ENCODE results near the gene TRPV6.

TRPV6 gene

DNA sequence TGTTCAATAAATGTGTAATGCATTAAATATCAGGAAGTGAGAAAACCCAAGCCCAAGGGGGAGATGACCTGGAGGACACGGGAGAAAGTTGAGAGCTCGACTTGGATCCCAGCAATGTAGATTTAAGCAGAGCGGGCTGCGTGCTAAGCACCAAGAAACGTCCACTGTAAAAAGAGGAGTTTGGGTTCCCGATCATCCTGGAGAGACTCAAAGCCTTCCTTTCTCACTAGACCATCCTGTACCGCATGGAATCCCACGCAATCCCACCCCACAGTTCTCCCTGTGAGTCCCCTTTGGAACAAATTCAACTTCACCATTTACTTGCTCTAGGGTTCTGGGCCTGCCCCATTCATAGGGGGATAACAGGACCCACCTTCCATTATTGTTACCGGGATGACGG lies 2.4 kb downstream of the TRPV6 start:
- no peak for TF ChIP-seq ZNF274 (IDR thresholded peaks at IDR 0.05; ENCODE audit: low read depth, low read length)
- H3K4me3 ChIP-seq (ENCODE audit: low read length) = no peak overlapping the region

DNA sequence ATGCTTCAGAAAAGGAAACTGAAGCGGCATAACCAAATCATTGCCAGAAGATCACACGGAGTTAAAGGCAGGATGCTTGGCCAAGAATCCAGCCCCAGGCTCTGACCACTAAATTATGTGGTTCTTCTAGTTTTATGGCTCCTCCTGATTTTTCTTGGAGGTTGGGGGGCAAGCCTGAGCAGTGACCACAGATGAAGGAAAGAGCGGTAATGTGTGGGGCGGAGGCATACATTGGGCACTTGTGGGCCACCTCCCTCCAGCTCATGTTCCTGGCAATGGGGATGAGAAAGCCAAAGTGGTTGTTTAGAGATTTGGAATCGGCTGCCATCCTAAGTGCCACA lies 3.2 kb downstream of the TRPV6 start:
- no peak overlapping the region for H3K4me3 ChIP-seq (ENCODE audit: low read length)
- TF ChIP-seq ZNF274 (IDR thresholded peaks at IDR 0.05; ENCODE audit: low read depth, low read length) = no peak

DNA sequence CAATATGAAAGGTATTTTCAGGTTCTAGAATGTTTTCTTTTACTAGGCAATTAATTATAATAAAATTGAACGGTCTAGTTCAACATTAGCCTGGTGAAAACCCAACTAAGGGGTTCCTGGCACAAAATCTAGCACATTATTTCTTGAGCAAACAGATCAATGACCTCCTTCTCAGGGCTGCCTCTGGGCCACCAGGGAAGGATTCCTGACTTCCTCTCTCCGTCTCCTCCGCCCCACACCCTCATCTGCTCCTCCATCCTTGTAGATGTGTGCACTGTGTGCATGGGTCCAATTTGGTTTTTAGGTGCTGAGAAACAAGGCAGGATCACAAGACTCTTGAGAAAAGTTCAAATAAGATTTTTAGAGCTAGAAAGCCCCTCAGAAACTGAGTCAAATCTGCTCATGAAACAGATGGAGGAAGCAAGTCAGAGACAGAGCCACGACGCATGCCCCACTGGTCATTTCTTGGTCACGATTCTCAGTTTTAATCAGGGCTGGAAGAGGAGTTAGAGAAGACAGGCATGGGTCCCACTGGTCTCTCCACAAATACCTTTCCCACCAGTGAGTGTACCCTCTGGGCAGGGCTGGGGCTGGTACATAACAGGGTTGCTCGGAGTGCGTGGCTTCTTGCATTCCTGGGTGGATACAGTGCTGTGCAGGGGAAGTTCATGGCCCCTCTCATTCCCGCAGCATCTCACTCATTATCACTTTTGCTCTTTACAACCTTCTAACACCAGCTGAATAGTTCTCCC lies 3.8 kb downstream of the TRPV6 start:
- H3K4me3 ChIP-seq (ENCODE audit: low read length) = no peak overlapping the region
- TF ChIP-seq ZNF274 (IDR thresholded peaks at IDR 0.05; ENCODE audit: low read depth, low read length) = no peak

DNA sequence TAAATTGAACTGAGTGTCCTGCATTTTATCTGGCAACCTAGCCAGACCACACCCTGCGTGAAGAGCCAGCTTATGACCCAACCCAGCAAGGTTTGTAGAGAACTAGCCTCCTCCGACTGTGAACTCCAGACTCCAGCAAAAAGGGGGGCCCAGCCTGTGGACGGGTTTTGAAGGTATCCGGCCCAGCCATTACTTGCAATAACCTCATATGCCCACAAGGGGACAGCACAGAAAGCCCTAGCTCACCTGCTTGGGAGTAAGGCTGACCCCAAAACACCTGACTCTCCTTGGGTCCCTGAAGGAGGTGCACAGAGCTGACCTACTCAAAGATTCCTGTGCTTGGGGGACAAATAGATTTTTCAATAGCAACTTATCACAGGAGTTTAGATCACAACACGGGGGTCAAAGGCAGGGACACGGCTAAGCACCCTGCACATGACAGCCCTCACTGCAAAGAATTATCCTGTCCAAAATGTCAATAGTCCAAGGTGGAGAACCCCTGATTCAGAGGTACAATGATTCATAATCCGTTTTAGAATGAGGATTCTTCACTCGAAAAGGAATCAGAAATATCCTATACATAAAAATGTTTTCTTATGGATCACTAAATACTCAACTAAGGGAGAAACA lies 4.6 kb downstream of the TRPV6 start:
- no peak for TF ChIP-seq ZNF274 (IDR thresholded peaks at IDR 0.05; ENCODE audit: low read depth, low read length)
- no peak overlapping the region for H3K4me3 ChIP-seq (ENCODE audit: low read length)

DNA sequence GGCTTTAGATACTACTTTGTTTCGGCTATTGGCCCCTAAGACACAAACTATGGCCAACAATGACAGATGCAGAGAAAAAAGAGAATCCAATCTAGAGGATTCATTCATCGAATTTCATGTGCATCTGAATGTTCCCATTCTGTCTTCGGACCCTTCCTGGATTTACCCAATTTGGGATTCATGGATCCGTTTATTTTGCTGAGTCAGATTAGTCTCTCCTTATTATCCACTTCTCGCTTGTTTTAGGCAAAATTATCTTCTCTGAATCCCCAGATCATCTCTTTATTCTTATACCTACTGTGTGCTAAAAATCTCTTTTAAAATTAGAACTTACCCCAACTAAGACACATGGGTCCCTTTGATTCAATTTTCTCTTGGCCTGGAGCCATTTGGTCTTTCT lies 6.5 kb downstream of the TRPV6 start:
- no peak overlapping the region for H3K4me3 ChIP-seq (ENCODE audit: low read length)
- TF ChIP-seq ZNF274 (IDR thresholded peaks at IDR 0.05; ENCODE audit: low read depth, low read length) = no peak

DNA sequence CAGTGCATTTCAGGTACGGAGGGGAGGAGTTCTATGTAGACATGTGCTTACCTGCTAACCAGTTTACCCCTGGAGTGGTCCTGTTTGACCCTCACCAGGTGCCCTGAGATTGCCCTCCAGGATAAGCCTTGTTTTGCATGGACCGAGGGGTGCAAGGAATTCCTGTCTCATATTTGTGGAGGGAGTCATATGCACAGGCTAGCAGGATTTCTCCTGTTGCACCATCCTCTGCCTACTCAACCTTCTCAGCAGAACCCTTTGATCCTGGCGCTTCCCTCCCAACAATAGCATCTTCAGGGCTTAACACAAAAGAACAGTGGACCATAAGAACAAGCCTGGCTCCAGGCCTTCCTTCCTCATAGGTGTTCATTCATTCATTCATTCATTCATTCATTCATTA lies 7.2 kb downstream of the TRPV6 start:
- TF ChIP-seq ZNF274 (IDR thresholded peaks at IDR 0.05; ENCODE audit: low read depth, low read length) = no peak
- H3K4me3 ChIP-seq (ENCODE audit: low read length) = no peak overlapping the region

DNA sequence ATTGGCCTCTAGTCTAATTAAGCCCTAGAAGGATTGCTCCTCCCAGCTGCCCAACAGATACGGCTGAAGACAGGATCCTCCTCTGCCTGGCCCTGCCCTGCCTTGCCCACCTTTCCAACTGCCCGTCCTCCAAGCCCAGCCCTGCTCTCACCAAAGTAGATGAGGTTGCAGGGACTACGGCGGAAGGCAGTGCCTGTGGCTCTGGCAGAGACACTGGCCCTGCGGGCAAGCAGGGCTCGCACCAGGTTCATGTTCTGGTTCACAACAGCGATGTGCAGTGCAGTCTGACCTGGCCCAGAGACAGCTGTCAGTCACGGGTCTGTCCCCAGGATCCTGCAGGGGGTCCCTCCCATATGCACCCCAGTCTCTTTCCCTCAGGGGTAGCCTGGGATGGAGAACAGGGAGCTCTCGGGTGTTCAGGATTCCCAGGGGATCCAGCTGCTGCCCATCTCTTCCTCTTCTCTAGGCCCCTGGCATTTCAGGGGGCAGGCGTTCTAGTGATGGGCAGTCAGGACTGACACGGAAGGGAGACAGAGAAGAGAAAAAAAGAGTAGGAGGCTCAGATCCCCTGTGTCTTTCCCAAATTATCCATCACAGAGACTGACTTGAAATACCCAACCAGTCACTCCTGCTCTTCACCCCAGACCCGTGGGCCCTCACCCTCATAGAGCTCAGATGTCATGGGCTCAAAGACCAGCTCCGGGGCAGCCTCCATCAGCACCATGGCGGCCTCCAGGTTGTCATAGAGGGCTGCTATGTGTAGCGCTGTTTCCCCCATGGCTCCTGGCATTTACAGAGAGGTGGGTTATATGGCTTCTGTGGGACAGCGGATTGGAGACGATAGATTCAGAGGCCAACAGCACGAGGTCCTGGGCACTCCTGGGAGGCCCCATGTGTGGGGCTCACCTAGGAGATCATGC lies 8.3 kb downstream of the TRPV6 start:
- H3K4me3 ChIP-seq (ENCODE audit: low read length) = no peak overlapping the region
- no peak for TF ChIP-seq ZNF274 (IDR thresholded peaks at IDR 0.05; ENCODE audit: low read depth, low read length)

DNA sequence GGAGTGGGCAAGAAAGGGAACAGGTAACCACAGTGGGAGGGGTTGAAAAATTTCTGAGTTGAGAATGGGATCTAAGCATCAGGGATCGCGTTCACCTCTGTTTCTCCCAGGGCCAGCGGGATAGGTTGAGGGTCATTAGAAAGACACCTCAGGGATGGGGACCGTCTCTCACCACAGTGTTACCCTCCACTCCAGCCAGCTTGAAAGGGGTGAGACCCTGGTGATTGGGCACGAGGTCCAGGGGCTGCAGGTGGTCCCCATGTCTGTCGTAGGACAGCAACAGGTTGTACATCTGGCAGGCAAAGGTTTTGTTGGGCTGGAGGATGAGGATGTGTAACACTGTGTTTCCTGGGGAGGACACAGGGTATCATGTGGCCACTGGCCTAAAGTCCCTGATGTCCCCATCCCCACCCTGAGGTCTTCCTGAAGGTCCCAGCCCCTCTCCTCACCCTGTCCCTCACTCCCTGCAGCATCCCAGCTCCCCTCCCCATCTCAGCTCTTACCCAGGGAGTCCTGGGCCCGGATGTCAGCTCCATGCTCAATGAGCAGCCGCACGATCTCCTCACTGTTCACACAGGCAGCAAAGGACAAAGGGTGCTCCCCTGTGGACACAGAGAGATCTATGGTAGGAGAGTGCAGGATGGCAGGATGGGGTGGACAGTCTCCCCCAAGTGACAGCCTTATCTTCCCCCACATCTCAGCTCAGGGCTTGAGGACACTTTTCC lies 9.1 kb downstream of the TRPV6 start:
- TF ChIP-seq ZNF274 (IDR thresholded peaks at IDR 0.05; ENCODE audit: low read depth, low read length) = no peak
- H3K4me3 ChIP-seq (ENCODE audit: low read length) = no peak overlapping the region

GRCh38 chr7:142875456-142875855 lies 10.1 kb downstream of the TRPV6 start:
- TF ChIP-seq ZNF274 (IDR thresholded peaks at IDR 0.05; ENCODE audit: low read depth, low read length) = no peak
- H3K4me3 ChIP-seq (ENCODE audit: low read length) = no peak overlapping the region

DNA sequence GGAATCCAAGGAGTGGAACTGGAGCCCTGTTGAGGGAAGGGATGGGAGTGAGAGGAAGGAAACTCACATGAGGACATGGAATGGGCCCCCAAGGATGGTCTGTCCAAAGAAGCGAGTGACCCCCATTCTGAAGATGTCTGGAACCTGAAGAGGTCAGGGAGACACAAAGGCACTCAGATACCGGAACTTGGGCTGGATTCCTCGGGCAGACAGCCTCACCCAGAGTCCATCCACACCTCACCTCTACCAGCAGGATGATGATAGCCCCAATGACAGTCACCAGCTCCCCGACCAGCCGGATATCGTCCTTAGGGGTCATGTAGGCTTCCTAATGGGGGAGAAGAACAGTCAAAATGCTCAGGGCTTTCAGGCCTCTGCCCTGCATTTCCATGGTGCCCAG lies 10.7 kb downstream of the TRPV6 start:
- TF ChIP-seq ZNF274 (IDR thresholded peaks at IDR 0.05; ENCODE audit: low read depth, low read length) = no peak
- no peak overlapping the region for H3K4me3 ChIP-seq (ENCODE audit: low read length)

GRCh38 chr7:142874409-142874808 lies 11.1 kb downstream of the TRPV6 start:
- no peak for TF ChIP-seq ZNF274 (IDR thresholded peaks at IDR 0.05; ENCODE audit: low read depth, low read length)
- no peak overlapping the region for H3K4me3 ChIP-seq (ENCODE audit: low read length)

DNA sequence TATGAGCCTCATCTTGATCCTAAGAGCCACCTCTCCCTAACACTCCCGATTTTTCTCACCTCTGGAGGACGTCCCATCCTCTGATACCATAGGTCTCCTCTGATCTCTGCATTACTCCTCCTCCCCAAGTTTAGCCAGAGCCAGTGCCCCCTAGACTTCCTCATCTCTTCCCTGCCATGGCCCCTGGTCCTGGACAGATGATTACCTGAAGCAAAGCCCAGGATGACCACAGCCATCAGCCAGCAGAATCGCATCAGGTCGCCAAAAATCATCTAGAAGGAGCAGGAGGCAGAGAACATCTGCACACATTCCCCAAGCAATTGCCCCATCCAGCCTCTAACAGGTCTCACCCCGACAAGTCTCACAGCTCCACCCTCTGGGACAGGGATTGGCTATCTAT lies 11.7 kb downstream of the TRPV6 start:
- TF ChIP-seq ZNF274 (IDR thresholded peaks at IDR 0.05; ENCODE audit: low read depth, low read length) = no peak
- H3K4me3 ChIP-seq (ENCODE audit: low read length) = no peak overlapping the region

GRCh38 chr7:142873281-142873784 lies 12.2 kb downstream of the TRPV6 start:
- H3K4me3 ChIP-seq (ENCODE audit: low read length) = no peak overlapping the region
- TF ChIP-seq ZNF274 (IDR thresholded peaks at IDR 0.05; ENCODE audit: low read depth, low read length) = no peak

DNA sequence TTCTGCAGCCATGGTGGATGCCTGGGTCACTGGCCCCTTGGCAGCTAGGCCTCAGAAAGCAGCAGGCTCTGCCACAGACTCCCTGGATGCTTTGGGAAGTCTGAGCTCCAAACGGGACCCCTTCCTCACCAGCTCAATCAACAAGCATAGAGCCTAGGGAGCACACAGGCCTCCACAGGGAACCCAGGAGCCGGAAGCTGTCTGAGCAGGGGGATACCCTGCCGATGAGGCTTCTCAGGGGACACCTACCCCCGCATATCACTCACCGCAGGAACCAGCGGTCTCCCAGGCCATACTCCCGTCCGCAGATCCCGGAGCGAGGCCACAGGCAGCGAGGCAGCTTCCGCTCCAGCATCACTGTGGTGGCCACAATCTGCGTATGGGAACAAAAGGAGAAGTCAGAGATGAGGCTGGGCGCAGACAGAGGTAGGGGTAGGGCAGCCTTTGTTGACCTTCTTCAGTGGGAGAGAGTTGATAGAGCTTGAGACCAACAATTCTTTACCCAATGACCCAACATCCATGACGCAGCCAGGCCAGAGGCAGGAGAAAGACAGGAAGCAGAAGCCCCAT lies 13.4 kb downstream of the TRPV6 start:
- no peak for TF ChIP-seq ZNF274 (IDR thresholded peaks at IDR 0.05; ENCODE audit: low read depth, low read length)
- H3K4me3 ChIP-seq (ENCODE audit: low read length) = no peak overlapping the region

Data from GM08714 (cell line).